CD4-positive, alpha-beta T cell (primary cell): ENCODE measurements around the gene RAB32. TPM values are rescaled to one million over a fixed set of nuclear protein-coding genes. Genes with fewer than 3 reads are reported as not detected.
"Not testable (repeated sequence)": the region's sequence is repeated elsewhere in the genome, so short reads cannot be mapped to it uniquely, and the experiment has no call there.

ENCODE experiments used
- ATAC-seq: fragments of 200-7000 bp; cut with Tn5 transposase; one replicate; pipeline ENCODE4 v1.10.0; 2022; ENCODE audit warnings: mild to moderate bottlenecking; ENCODE audit not compliant: poor library complexity
- CTCF ChIA-PET: fragments of 350-600 bp; sonication (Branson Sonifier 250); formaldehyde crosslinking; loops from one replicate; lab custom pipeline; 2021; ENCODE audit warnings: antibody characterized with exemption, inconsistent platforms; lab: Charles Lee
- POLR2A ChIA-PET: fragments of 350-600 bp; sonication (Branson Sonifier 250); formaldehyde crosslinking; loops from one replicate; lab custom pipeline; 2021; ENCODE audit warnings: antibody characterized with exemption, inconsistent platforms; lab: Charles Lee
- DNase-seq, 14 experiments: peaks; one replicate each; pipeline ENCODE4 v3.0.0-alpha.2; 2013 to 2020; ENCODE audit warnings: mixed read lengths in 2 of 14
- H3K27ac ChIP-seq, 2 donors: one replicate each; pipeline versions ENCODE4 v1.5.1 to v1.7.0; 2013; ENCODE audit warnings: low read length in 2 of 2, low read depth in 1 of 2, mild to moderate bottlenecking in 1 of 2
- H3K27me3 ChIP-seq, 2 experiments: 1 replicate in 1 of 2; 2 replicates in 1 of 2; pipeline versions ENCODE4 v1.6.1 to v1.7.0; 2013; ENCODE audit warnings: low read length in 2 of 2, control low read depth in 1 of 2, mild to moderate bottlenecking in 1 of 2, moderate library complexity in 1 of 2; ENCODE audit not compliant: insufficient read depth in 2 of 2, control insufficient read depth in 1 of 2
- H3K36me3 ChIP-seq: one replicate; pipeline ENCODE4 v1.6.1; 2013; ENCODE audit warnings: low read length, control low read depth; ENCODE audit not compliant: insufficient read depth
- H3K4me1 ChIP-seq: one replicate; pipeline ENCODE4 v1.6.1; 2013; ENCODE audit warnings: low read length, control low read depth; ENCODE audit not compliant: insufficient read depth
- H3K4me3 ChIP-seq: one replicate; pipeline ENCODE4 v1.5.1; 2013; ENCODE audit warnings: mild to moderate bottlenecking, low read length, moderate library complexity
- H3K9me3 ChIP-seq, 2 experiments: 1 replicate in 1 of 2; 2 replicates in 1 of 2; pipeline versions ENCODE4 v1.6.1 to v1.7.0; 2013; ENCODE audit warnings: low read length in 2 of 2, mild to moderate bottlenecking in 2 of 2, control low read depth in 1 of 2, moderate library complexity in 1 of 2; ENCODE audit not compliant: control insufficient read depth in 1 of 2, insufficient read depth in 1 of 2
- H3K27ac Mint-ChIP-seq: one replicate; pipeline ENCODE4 v1.8.0; 2020; ENCODE audit warnings: mixed read lengths
- H3K27me3 Mint-ChIP-seq: one replicate; pipeline ENCODE4 v1.8.0; 2021; ENCODE audit warnings: mixed read lengths
- H3K36me3 Mint-ChIP-seq: one replicate; pipeline ENCODE4 v1.8.0; 2021; ENCODE audit warnings: low read depth, mixed read lengths
- H3K4me1 Mint-ChIP-seq: one replicate; pipeline ENCODE4 v1.8.0; 2021; ENCODE audit warnings: low read depth, mixed read lengths
- H3K4me3 Mint-ChIP-seq: one replicate; pipeline ENCODE4 v1.8.0; 2020; ENCODE audit warnings: mild to moderate bottlenecking, mixed read lengths
- H3K9me3 Mint-ChIP-seq: one replicate; pipeline ENCODE4 v1.8.0; 2020; ENCODE audit warnings: mixed read lengths
- intact Hi-C, 2 experiments: fragments of 100-400 bp; cut with DNase I in 1 of 2; cut with micrococcal nuclease in 1 of 2; formaldehyde crosslinking; loops; one replicate each; pipeline versions ENCODE4 v1.15.1 to v1.9.0; 2023 to 2025; cut with DNase I, micrococcal nuclease
- total RNA-seq, 174 experiments: library from RNA in 2 of 174; stranded (reverse) in 2 of 174; gene quantifications; one replicate each; pipeline ENCODE4 v1.2.3 and lab custom pipeline; 2021 to 2026
- TF ChIP-seq, protein P1 (sequence below): fragments of 200-600 bp; IDR thresholded peaks from one replicate; pipeline ENCODE4 v1.8.0; 2022; ENCODE audit warnings: antibody characterized with exemption, mild to moderate bottlenecking

Gene RAB32
- total RNA-seq, 2 experiments from 2014 or later, result 0.44 to 0.47 TPM

DNA sequence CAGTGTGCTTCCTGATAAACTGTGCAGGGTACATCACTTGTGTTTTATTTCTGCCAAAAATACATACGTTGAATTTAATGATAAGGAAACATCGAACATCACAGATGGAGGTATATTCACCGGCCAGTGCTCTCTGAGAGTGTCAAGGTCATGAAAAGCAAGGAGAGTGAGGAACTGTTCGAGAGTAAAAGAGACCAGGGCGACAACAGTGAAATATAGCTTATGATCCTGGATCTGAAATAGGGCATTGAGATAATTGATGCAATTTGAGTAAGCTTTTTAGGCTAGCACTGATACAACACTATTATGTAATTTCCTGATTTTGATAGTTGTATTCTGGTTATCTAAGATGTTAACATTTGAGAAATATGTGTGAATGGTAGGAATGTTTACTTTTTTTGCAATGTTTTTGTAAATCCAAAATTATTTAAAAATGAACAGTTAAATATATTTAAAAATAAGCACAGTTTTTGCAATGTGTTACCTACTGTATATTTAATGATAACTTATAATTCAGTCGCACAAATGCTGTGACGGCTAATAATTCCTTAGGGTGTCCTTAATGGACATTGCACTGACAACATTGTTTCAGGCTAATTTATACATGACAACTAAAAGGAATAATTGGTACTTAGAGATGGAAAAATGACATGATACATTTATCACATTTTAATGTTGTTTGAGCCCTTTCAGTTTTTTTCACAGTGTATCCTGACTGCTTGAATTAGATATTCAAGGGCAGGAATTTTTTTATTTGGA is 9.9 kb downstream of the RAB32 start:
- ATAC-seq (no peak), DNase-seq (no peak)
- TF ChIP-seq, protein P1, sequence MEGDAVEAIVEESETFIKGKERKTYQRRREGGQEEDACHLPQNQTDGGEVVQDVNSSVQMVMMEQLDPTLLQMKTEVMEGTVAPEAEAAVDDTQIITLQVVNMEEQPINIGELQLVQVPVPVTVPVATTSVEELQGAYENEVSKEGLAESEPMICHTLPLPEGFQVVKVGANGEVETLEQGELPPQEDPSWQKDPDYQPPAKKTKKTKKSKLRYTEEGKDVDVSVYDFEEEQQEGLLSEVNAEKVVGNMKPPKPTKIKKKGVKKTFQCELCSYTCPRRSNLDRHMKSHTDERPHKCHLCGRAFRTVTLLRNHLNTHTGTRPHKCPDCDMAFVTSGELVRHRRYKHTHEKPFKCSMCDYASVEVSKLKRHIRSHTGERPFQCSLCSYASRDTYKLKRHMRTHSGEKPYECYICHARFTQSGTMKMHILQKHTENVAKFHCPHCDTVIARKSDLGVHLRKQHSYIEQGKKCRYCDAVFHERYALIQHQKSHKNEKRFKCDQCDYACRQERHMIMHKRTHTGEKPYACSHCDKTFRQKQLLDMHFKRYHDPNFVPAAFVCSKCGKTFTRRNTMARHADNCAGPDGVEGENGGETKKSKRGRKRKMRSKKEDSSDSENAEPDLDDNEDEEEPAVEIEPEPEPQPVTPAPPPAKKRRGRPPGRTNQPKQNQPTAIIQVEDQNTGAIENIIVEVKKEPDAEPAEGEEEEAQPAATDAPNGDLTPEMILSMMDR, result no peak
- Mint-ChIP-seq H3K27ac (no peak overlapping the region), H3K27me3 (no peaks in the 10 kb centered on the region), H3K36me3 (no peaks in the 10 kb centered on the region), H3K4me1 (no peaks in the 10 kb centered on the region), H3K4me3 (no peak overlapping the region), H3K9me3 (no peaks in the 10 kb centered on the region)
- Histone ChIP-seq H3K4me3 (no peak overlapping the region), H3K27ac (no peak overlapping the region), H3K27me3 (no peaks in the 10 kb centered on the region), H3K4me1 (no peaks in the 10 kb centered on the region), H3K36me3 (no peaks in the 10 kb centered on the region), H3K9me3 (no peaks in the 10 kb centered on the region)
- POLR2A ChIA-PET, result no interaction called here
- CTCF ChIA-PET, result no interaction called here
- intact Hi-C loops, result no loop called here

DNA sequence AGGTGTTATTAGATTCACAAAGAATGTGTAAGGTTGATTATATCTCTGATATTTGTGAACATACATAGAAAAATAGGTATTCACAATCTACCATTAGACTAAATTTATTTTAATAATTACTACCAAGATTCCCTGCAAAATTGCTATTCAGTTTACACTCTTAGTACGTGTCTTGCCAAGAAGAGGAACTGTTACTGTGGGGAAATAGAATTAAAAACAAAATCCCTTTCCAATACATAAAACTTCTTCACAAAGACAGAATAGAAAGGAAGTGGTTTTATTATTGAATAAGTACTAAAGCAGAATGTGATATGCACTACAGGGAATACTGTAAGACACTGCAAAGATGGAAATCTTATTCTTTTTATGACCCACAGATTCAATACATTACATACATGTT is 17.0 kb downstream of the RAB32 start:
- no peaks in the 10 kb centered on the region for H3K27me3 ChIP-seq
- no peaks in the 10 kb centered on the region for H3K36me3 ChIP-seq
- intact Hi-C loops, result no loop called here
- no peaks in the 10 kb centered on the region for H3K27me3 Mint-ChIP-seq
- ATAC-seq (no peak), DNase-seq (no peak)
- ChIA-PET POLR2A (no interaction called here), CTCF (no interaction called here)
- no peak overlapping the region for H3K27ac ChIP-seq
- no peaks in the 10 kb centered on the region for H3K9me3 Mint-ChIP-seq
- H3K4me3 Mint-ChIP-seq, result no peak overlapping the region
- H3K4me1 ChIP-seq, result no peaks in the 10 kb centered on the region
- no peaks in the 10 kb centered on the region for H3K36me3 Mint-ChIP-seq
- no peak overlapping the region for H3K4me3 ChIP-seq
- no peak overlapping the region for H3K27ac Mint-ChIP-seq
- H3K9me3 ChIP-seq, result no peaks in the 10 kb centered on the region
- TF ChIP-seq, protein P1, result no peak
- H3K4me1 Mint-ChIP-seq, result no peaks in the 10 kb centered on the region

- H3K9me3 Mint-ChIP-seq, ATAC-seq, H3K27ac Mint-ChIP-seq, H3K4me3 ChIP-seq, DNase-seq, CTCF ChIA-PET, H3K36me3 Mint-ChIP-seq, POLR2A ChIA-PET, H3K4me1 Mint-ChIP-seq, H3K27me3 Mint-ChIP-seq, H3K4me1 ChIP-seq, H3K4me3 Mint-ChIP-seq, intact Hi-C loops, H3K27me3 ChIP-seq, H3K27ac ChIP-seq, H3K36me3 ChIP-seq: not testable (repeated sequence)
- peaks cover 0 to 10% of the 10 kb centered on the region in 2 experiments for H3K9me3 ChIP-seq
Observed at GRCh38 chr6:146566661-146567060, 23.0 kb downstream of the RAB32 start.

DNA sequence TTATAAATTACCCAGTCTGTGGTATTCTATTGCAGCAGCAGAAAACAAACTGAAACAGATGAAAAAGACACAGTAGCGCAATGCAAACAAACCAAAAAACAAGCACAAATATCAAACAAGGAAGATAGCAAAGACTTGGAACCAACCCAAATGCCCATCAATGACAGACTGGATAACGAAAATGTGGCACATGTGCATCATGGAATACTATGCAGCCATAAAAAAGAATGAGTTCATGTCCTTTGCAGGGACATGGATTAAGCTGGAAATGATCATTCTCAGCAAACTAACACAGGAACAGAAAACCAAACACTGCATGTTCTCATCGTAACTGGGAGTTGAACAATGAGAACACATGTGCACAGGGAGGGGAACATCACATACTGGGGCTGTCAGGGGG is 25.0 kb downstream of the RAB32 start:
- DNase-seq, intact Hi-C loops, H3K4me3 ChIP-seq, POLR2A ChIA-PET, H3K27me3 Mint-ChIP-seq, H3K4me1 ChIP-seq, H3K4me1 Mint-ChIP-seq, H3K9me3 Mint-ChIP-seq, H3K27me3 ChIP-seq, H3K27ac Mint-ChIP-seq, H3K4me3 Mint-ChIP-seq, H3K27ac ChIP-seq, CTCF ChIA-PET, H3K36me3 Mint-ChIP-seq, H3K36me3 ChIP-seq, ATAC-seq: not testable (repeated sequence)
- peaks cover 0 to 10% of the 10 kb centered on the region in 2 experiments for H3K9me3 ChIP-seq
